ENCODE measurements around the gene PAPPA2.

The PAPPA2 gene

GRCh38 chr1:176863613-176864012 is 400.6 kb downstream of the PAPPA2 start:
- no peaks in the 10 kb centered on the region for H3K27me3 Mint-ChIP-seq
- H3K36me3 Mint-ChIP-seq (ENCODE audit: low read depth), result no peaks in the 10 kb centered on the region
- no peaks in the 10 kb centered on the region for H3K4me1 Mint-ChIP-seq (ENCODE audit: low read depth)
- no peak overlapping the region for H3K27ac Mint-ChIP-seq
- H3K9me3 Mint-ChIP-seq, result no peaks in the 10 kb centered on the region
- intact Hi-C loops (cut with micrococcal nuclease), result no loop called here
- H3K4me3 Mint-ChIP-seq, result no peak overlapping the region

- Mint-ChIP-seq H3K36me3 (ENCODE audit: low read depth) (no peaks in the 10 kb centered on the region), H3K4me1 (ENCODE audit: low read depth) (no peaks in the 10 kb centered on the region), H3K9me3 (no peaks in the 10 kb centered on the region), H3K4me3 (no peak overlapping the region), H3K27me3 (no peaks in the 10 kb centered on the region), H3K27ac (no peak overlapping the region)
- intact Hi-C loops (cut with micrococcal nuclease), result no loop called here
Observed at GRCh38 chr1:176864211-176864610, 401.2 kb downstream of the PAPPA2 start.

GRCh38 chr1:176866011-176866714 is 403.2 kb downstream of the PAPPA2 start:
- intact Hi-C loops (cut with micrococcal nuclease), result no loop called here
- Mint-ChIP-seq H3K27me3 (no peaks in the 10 kb centered on the region), H3K27ac (no peak overlapping the region), H3K4me1 (ENCODE audit: low read depth) (no peaks in the 10 kb centered on the region), H3K4me3 (no peak overlapping the region), H3K36me3 (ENCODE audit: low read depth) (no peaks in the 10 kb centered on the region), H3K9me3 (no peaks in the 10 kb centered on the region)

- H3K27ac Mint-ChIP-seq, result no peak overlapping the region
- H3K27me3 Mint-ChIP-seq, result no peaks in the 10 kb centered on the region
- intact Hi-C loops (cut with micrococcal nuclease), result no loop called here
- H3K4me3 Mint-ChIP-seq, result no peak overlapping the region
- no peaks in the 10 kb centered on the region for H3K9me3 Mint-ChIP-seq
- H3K36me3 Mint-ChIP-seq (ENCODE audit: low read depth), result no peaks in the 10 kb centered on the region
- H3K4me1 Mint-ChIP-seq (ENCODE audit: low read depth), result no peaks in the 10 kb centered on the region
Observed at GRCh38 chr1:176869577-176869976, 406.6 kb downstream of the PAPPA2 start.

- Mint-ChIP-seq H3K27ac (no peak overlapping the region), H3K4me3 (no peak overlapping the region), H3K9me3 (no peaks in the 10 kb centered on the region), H3K27me3 (no peaks in the 10 kb centered on the region), H3K36me3 (ENCODE audit: low read depth) (no peaks in the 10 kb centered on the region), H3K4me1 (ENCODE audit: low read depth) (no peaks in the 10 kb centered on the region)
- intact Hi-C loops (cut with micrococcal nuclease), result no loop called here
Observed at GRCh38 chr1:176876966-176877515, 414.1 kb downstream of the PAPPA2 start.

GRCh38 chr1:176877557-176877956 is 414.6 kb downstream of the PAPPA2 start:
- intact Hi-C loops (cut with micrococcal nuclease), result no loop called here
- Mint-ChIP-seq H3K27ac (no peak overlapping the region), H3K4me1 (ENCODE audit: low read depth) (no peaks in the 10 kb centered on the region), H3K4me3 (no peak overlapping the region), H3K9me3 (no peaks in the 10 kb centered on the region), H3K36me3 (ENCODE audit: low read depth) (no peaks in the 10 kb centered on the region), H3K27me3 (no peaks in the 10 kb centered on the region)

- Mint-ChIP-seq H3K9me3 (no peaks in the 10 kb centered on the region), H3K36me3 (ENCODE audit: low read depth) (no peaks in the 10 kb centered on the region), H3K27ac (no peak overlapping the region), H3K4me1 (ENCODE audit: low read depth) (no peaks in the 10 kb centered on the region), H3K4me3 (no peak overlapping the region), H3K27me3 (no peaks in the 10 kb centered on the region)
- intact Hi-C loops (cut with micrococcal nuclease), result no loop called here
Observed at GRCh38 chr1:176878750-176879536, 416.0 kb downstream of the PAPPA2 start.

- no peak overlapping the region for H3K4me3 Mint-ChIP-seq
- H3K4me1 Mint-ChIP-seq (ENCODE audit: low read depth), result no peaks in the 10 kb centered on the region
- H3K36me3 Mint-ChIP-seq (ENCODE audit: low read depth), result no peaks in the 10 kb centered on the region
- no peaks in the 10 kb centered on the region for H3K9me3 Mint-ChIP-seq
- H3K27me3 Mint-ChIP-seq, result no peaks in the 10 kb centered on the region
- intact Hi-C loops (cut with micrococcal nuclease), result loop anchor here (2.0 kb wide), 1 partner anchor 321 kb away; no protein-coding TSS in a partner anchor
- H3K27ac Mint-ChIP-seq, result no peak overlapping the region
Observed at GRCh38 chr1:176879784-176880620, 417.0 kb downstream of the PAPPA2 start.

- H3K36me3 Mint-ChIP-seq (ENCODE audit: low read depth), result no peaks in the 10 kb centered on the region
Observed at GRCh38 chr1:176880955-176881595, 418.1 kb downstream of the PAPPA2 start.

GRCh38 chr1:176884286-176884685 is 421.3 kb downstream of the PAPPA2 start:
- no peaks in the 10 kb centered on the region for H3K4me1 Mint-ChIP-seq (ENCODE audit: low read depth)

More at GRCh38 chr1:176880955-176881595, 418.1 kb downstream of the PAPPA2 start:
- H3K27me3 Mint-ChIP-seq, result no peaks in the 10 kb centered on the region
- no peak overlapping the region for H3K4me3 Mint-ChIP-seq
- H3K4me1 Mint-ChIP-seq (ENCODE audit: low read depth), result no peaks in the 10 kb centered on the region
- H3K9me3 Mint-ChIP-seq, result no peaks in the 10 kb centered on the region
- no peak overlapping the region for H3K27ac Mint-ChIP-seq
- intact Hi-C loops (cut with micrococcal nuclease), result loop anchor here (2.0 kb wide), 1 partner anchor 322 kb away; no protein-coding TSS in a partner anchor

GRCh38 chr1:176884911-176885310 is 421.9 kb downstream of the PAPPA2 start:
- intact Hi-C loops (cut with micrococcal nuclease), result no loop called here
- Mint-ChIP-seq H3K36me3 (ENCODE audit: low read depth) (no peaks in the 10 kb centered on the region), H3K27me3 (no peaks in the 10 kb centered on the region), H3K4me1 (ENCODE audit: low read depth) (no peaks in the 10 kb centered on the region), H3K27ac (no peak overlapping the region), H3K4me3 (no peak overlapping the region), H3K9me3 (no peaks in the 10 kb centered on the region)

More at GRCh38 chr1:176884286-176884685, 421.3 kb downstream of the PAPPA2 start:
- no peak overlapping the region for H3K27ac Mint-ChIP-seq
- intact Hi-C loops (cut with micrococcal nuclease), result no loop called here
- no peaks in the 10 kb centered on the region for H3K36me3 Mint-ChIP-seq (ENCODE audit: low read depth)
- H3K27me3 Mint-ChIP-seq, result no peaks in the 10 kb centered on the region
- no peak overlapping the region for H3K4me3 Mint-ChIP-seq
- H3K9me3 Mint-ChIP-seq, result no peaks in the 10 kb centered on the region

- no peaks in the 10 kb centered on the region for H3K4me1 Mint-ChIP-seq (ENCODE audit: low read depth)
- no peak overlapping the region for H3K4me3 Mint-ChIP-seq
- intact Hi-C loops (cut with micrococcal nuclease), result no loop called here
- H3K27me3 Mint-ChIP-seq, result no peaks in the 10 kb centered on the region
- H3K36me3 Mint-ChIP-seq (ENCODE audit: low read depth), result no peaks in the 10 kb centered on the region
- H3K9me3 Mint-ChIP-seq, result no peaks in the 10 kb centered on the region
- H3K27ac Mint-ChIP-seq, result no peak overlapping the region
Observed at GRCh38 chr1:176885341-176885740, 422.4 kb downstream of the PAPPA2 start.

GRCh38 chr1:176885751-176886150 is 422.8 kb downstream of the PAPPA2 start:
- H3K27ac Mint-ChIP-seq, result no peak overlapping the region
- intact Hi-C loops (cut with micrococcal nuclease), result no loop called here

More at GRCh38 chr1:176885751-176886150, 422.8 kb downstream of the PAPPA2 start:
- H3K4me1 Mint-ChIP-seq (ENCODE audit: low read depth), result no peaks in the 10 kb centered on the region
- no peaks in the 10 kb centered on the region for H3K9me3 Mint-ChIP-seq
- no peak overlapping the region for H3K4me3 Mint-ChIP-seq
- no peaks in the 10 kb centered on the region for H3K27me3 Mint-ChIP-seq
- H3K36me3 Mint-ChIP-seq (ENCODE audit: low read depth), result no peaks in the 10 kb centered on the region

Measured in dendritic cell treated with granulocyte-macrophage colony-stimulating factor and Interleukin-4, amounts not matched to agents 40 ng/mL and 50 ng/mL, for 4 days (primary cell).